Liver (tissue), 3 donors: ENCODE results near the gene TNFRSF11A.

Source experiments
- ATF3 ChIP-seq: IDR thresholded peaks from 2 replicates; pipeline ENCODE4 v1.6.1; 2016; ENCODE audit warnings: antibody characterized with exemption
- CTCF ChIP-seq: fragments of 150-350 bp; IDR thresholded peaks from 2 replicates; pipeline ENCODE4 v1.5.1; 2017; ENCODE audit warnings: improper control_type of control experiment, low read depth, low read length; ENCODE audit not compliant: missing input control
- REST ChIP-seq: IDR thresholded peaks from 2 replicates; pipeline ENCODE4 v1.6.1; 2016; ENCODE audit warnings: antibody characterized with exemption, mild to moderate bottlenecking
- donor health status: healthy.
- donor health status: healthy.

- TF ChIP-seq ATF3 (no peak), CTCF (no peak), REST (no peak)
Measured at GRCh38 chr18:62420513-62421209, 95.6 kb downstream of the TNFRSF11A start.
